SKM-1 treated with dmso at 0.1 percent for 144 hours (cell line): ENCODE data around the gene TRIM41.
"Not testable (repeated sequence)": the region's sequence is repeated elsewhere in the genome, so short reads cannot be mapped to it uniquely, and the experiment has no call there.

Experiments
- DNase-seq: peaks from one replicate; lab custom pipeline; 2025; ENCODE audit not compliant: unreplicated experiment; lab: John Stamatoyannopoulos, UW

TRIM41 gene

DNA sequence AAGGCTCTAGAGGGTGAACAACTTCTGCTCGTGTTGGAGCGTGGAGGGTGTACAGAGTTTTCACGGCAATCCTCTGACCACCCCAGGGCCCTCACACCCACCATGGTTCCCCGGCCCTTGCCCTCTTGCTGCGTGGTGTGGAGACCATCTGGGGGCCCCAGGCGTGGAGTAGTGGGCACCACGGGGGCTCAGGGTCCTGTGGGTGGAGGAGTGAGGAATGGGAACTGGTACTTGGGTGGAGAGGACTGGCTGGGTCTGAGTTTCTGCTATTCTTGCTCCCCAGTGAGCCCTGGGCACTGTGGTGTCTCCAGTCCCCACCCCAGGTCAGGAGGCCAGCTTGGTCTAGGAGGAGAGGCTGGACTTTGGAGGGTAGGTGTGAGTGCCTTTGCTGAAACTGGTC is 59.8 kb downstream of the TRIM41 start:
- DNase-seq, result no peak

DNA sequence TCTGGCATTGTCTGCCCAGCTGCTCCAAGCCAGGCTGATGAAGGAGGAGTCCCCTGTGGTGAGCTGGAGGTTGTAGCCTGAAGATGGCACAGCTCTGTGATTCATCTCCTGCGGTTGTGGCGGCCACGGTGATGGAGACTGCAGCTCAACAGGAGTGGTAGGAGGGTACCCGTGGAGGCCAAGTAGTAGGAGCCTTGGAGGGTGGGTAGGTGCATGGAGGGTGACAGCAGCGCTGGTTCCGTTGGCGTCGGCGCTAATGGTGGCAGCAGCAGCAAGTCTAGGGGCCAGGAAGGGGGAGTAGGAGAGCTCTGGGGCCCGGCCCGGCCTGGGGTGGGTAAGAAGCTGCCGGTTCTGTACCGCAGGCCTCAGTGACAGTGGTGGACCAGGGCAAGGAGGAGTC is 60.3 kb downstream of the TRIM41 start:
- no peak for DNase-seq

DNA sequence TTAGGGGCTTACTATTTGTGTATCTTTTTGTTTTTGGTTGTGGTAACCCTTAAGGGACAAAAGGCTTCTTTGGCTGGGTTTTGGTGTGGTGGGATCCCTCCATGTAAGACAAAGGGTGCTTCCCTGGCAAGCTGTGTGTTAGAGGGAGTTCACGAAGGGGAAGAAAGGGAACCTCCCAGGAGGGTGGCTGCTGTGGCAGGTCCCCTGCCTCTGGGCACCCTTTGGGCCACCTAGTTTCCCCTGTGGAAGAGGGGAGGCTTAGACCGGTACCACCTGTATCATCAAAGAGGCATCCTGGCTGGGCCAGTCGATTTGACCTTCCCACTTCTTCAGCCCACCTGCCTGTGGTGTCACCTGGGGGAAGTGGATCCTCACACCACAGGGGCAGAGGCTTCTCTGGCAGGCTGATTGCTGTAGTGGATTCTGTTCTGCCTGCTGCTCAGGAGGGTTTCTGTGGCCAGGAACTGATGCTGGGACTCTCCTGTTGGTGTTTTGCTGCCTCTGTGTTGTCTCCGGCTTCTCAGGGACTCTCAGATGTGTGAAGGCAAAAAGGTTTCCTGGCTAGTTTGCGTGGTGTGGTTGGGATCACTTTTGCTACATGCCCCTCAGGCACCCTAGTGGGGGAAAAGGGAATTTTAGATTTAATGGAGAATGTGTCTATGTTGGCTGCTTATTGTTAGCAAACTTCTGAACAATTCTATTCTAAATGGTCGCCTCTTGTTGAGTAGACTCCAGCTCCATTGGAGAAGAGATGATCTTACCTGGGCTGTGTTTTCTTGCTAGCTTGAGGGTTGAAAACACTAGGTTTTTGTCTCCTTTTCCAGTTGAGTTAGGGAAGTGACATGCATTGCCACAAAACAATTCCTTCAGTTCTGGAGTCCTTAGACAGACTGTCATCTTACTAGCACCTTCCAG is 61.0 kb downstream of the TRIM41 start:
- DNase-seq, result not testable (repeated sequence)
